ENCODE results near the gene ICE2.
"Not testable (repeated sequence)": the region's sequence is repeated elsewhere in the genome, so short reads cannot be mapped to it uniquely, and the experiment has no call there.

The ICE2 gene

GRCh38 chr15:60418096-60418495 is 60.8 kb downstream of the ICE2 start:
- Histone ChIP-seq H3K4me3 (ENCODE audit: low read depth, low read length) (no peak overlapping the region), H3K36me3 (ENCODE audit: control insufficient read depth, insufficient read depth, low read length) (peaks cover 6% of the 10 kb centered on the region), H3K9ac (ENCODE audit: low read depth, low read length) (no peak overlapping the region), H3K27ac (ENCODE audit: low read depth, low read length) (no peak overlapping the region), H3K27me3 (ENCODE audit: control insufficient read depth, insufficient read depth, low read length) (no peaks in the 10 kb centered on the region), H3K9me3 (ENCODE audit: control insufficient read depth, insufficient read depth, low read length) (no peaks in the 10 kb centered on the region), H3K4me1 (ENCODE audit: control insufficient read depth, insufficient read depth, low read length) (no peaks in the 10 kb centered on the region)

- H3K36me3 ChIP-seq (ENCODE audit: control insufficient read depth, insufficient read depth, low read length): no peaks in the 10 kb centered on the region
- no peaks in the 10 kb centered on the region for H3K27me3 ChIP-seq (ENCODE audit: control insufficient read depth, insufficient read depth, low read length)
- H3K27ac ChIP-seq (ENCODE audit: low read depth, low read length): no peak overlapping the region
- H3K4me1 ChIP-seq (ENCODE audit: control insufficient read depth, insufficient read depth, low read length): no peaks in the 10 kb centered on the region
- H3K4me3 ChIP-seq (ENCODE audit: low read depth, low read length): no peak overlapping the region
- H3K9ac ChIP-seq (ENCODE audit: low read depth, low read length): no peak overlapping the region
- H3K9me3 ChIP-seq (ENCODE audit: control insufficient read depth, insufficient read depth, low read length): no peaks in the 10 kb centered on the region
Measured at GRCh38 chr15:60417112-60417511, 61.8 kb downstream of the ICE2 start.

GRCh38 chr15:60416484-60416883 is 62.5 kb downstream of the ICE2 start:
- Histone ChIP-seq H3K9ac (ENCODE audit: low read depth, low read length) (no peak overlapping the region), H3K4me1 (ENCODE audit: control insufficient read depth, insufficient read depth, low read length) (no peaks in the 10 kb centered on the region), H3K27me3 (ENCODE audit: control insufficient read depth, insufficient read depth, low read length) (no peaks in the 10 kb centered on the region), H3K4me3 (ENCODE audit: low read depth, low read length) (no peak overlapping the region), H3K27ac (ENCODE audit: low read depth, low read length) (no peak overlapping the region), H3K36me3 (ENCODE audit: control insufficient read depth, insufficient read depth, low read length) (no peaks in the 10 kb centered on the region), H3K9me3 (ENCODE audit: control insufficient read depth, insufficient read depth, low read length) (no peaks in the 10 kb centered on the region)

- no peak overlapping the region for H3K27ac ChIP-seq (ENCODE audit: low read depth, low read length)
- H3K36me3 ChIP-seq (ENCODE audit: control insufficient read depth, insufficient read depth, low read length): no peaks in the 10 kb centered on the region
- H3K27me3 ChIP-seq (ENCODE audit: control insufficient read depth, insufficient read depth, low read length): no peaks in the 10 kb centered on the region
- no peak overlapping the region for H3K9ac ChIP-seq (ENCODE audit: low read depth, low read length)
- no peaks in the 10 kb centered on the region for H3K9me3 ChIP-seq (ENCODE audit: control insufficient read depth, insufficient read depth, low read length)
- H3K4me1 ChIP-seq (ENCODE audit: control insufficient read depth, insufficient read depth, low read length): no peaks in the 10 kb centered on the region
- no peak overlapping the region for H3K4me3 ChIP-seq (ENCODE audit: low read depth, low read length)
Measured at GRCh38 chr15:60414016-60414682, 64.8 kb downstream of the ICE2 start.

DNA sequence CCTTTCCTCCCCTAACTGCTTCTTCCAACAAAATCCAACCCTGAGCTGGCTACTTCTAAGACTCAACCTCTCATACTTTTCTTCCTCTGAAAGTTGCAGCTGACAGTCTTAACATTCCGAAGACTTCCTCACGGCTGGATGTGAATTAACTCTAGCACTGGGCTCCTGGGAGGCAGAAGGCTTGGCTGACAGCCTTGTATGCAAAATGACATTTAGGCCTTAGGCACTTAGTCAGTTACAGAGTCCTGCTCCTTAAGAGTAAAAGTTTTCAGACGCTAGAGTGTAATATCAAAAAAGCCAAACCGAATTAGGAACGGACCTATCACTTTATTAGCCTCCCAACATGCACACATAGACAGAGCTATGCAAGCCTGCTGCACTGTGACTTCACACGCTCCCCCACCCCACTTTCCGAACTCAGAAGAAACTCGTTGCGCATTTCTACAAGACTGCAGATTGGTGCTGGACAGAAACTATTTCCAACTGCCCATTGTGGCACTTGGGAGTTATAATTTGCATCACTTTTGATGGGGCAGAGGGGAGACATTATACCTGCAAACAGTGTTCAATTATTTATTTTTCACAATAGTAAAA is 65.6 kb downstream of the ICE2 start:
- Histone ChIP-seq H3K27ac (ENCODE audit: low read depth, low read length) (no peak overlapping the region), H3K27me3 (ENCODE audit: control insufficient read depth, insufficient read depth, low read length) (no peaks in the 10 kb centered on the region), H3K36me3 (ENCODE audit: control insufficient read depth, insufficient read depth, low read length) (no peaks in the 10 kb centered on the region), H3K4me1 (ENCODE audit: control insufficient read depth, insufficient read depth, low read length) (no peaks in the 10 kb centered on the region), H3K9ac (ENCODE audit: low read depth, low read length) (no peak overlapping the region), H3K9me3 (ENCODE audit: control insufficient read depth, insufficient read depth, low read length) (no peaks in the 10 kb centered on the region), H3K4me3 (ENCODE audit: low read depth, low read length) (no peak overlapping the region)

- H3K27me3 ChIP-seq (ENCODE audit: control insufficient read depth, insufficient read depth, low read length): not testable (repeated sequence)
Measured at GRCh38 chr15:60412807-60413206, 66.1 kb downstream of the ICE2 start.

DNA sequence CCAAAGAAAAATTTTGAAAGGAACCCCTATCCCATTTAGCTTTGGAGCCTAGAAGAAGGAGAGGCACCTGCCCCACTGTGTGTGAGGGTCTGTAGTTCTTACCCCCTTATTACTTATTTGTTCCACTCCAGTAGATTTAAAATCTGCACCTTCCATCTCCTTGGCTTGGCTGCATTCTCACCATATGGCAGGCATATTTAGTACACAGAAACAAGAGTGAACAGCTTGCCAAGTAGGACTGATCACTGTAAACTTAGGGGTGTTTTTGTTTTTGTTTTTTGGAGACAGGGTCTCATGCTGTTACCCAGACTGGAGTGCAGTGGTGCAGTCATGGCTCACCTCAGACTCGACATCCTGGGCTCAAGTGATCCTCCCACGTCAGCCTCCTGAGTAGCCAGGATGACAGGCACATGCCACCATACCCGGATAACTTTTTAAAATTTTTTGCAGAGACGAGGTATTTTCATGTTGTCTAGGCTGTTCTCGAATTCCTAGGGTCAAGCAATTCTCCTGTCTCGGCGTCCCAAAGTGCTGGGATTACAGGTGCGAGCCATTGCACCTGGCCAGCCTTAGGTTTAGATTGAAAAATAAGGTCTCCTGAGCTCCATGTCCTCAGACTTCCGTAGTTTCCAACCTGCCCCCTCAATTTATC is 67.0 kb downstream of the ICE2 start:
- Histone ChIP-seq H3K27me3 (ENCODE audit: control insufficient read depth, insufficient read depth, low read length) (no peaks in the 10 kb centered on the region), H3K27ac (ENCODE audit: low read depth, low read length) (no peak overlapping the region), H3K4me1 (ENCODE audit: control insufficient read depth, insufficient read depth, low read length) (peaks cover 6% of the 10 kb centered on the region; the same call in 1 of the 2 replicates), H3K4me3 (ENCODE audit: low read depth, low read length) (no peak overlapping the region), H3K9ac (ENCODE audit: low read depth, low read length) (no peak overlapping the region), H3K36me3 (ENCODE audit: control insufficient read depth, insufficient read depth, low read length) (no peaks in the 10 kb centered on the region), H3K9me3 (ENCODE audit: control insufficient read depth, insufficient read depth, low read length) (no peaks in the 10 kb centered on the region)

More at GRCh38 chr15:60412807-60413206, 66.1 kb downstream of the ICE2 start:
- H3K27ac ChIP-seq (ENCODE audit: low read depth, low read length); H3K9me3 ChIP-seq (ENCODE audit: control insufficient read depth, insufficient read depth, low read length); H3K9ac ChIP-seq (ENCODE audit: low read depth, low read length); H3K4me3 ChIP-seq (ENCODE audit: low read depth, low read length); H3K4me1 ChIP-seq (ENCODE audit: control insufficient read depth, insufficient read depth, low read length); H3K36me3 ChIP-seq (ENCODE audit: control insufficient read depth, insufficient read depth, low read length): not testable (repeated sequence)

GRCh38 chr15:60410350-60410749 is 68.6 kb downstream of the ICE2 start:
- H3K4me1 ChIP-seq (ENCODE audit: control insufficient read depth, insufficient read depth, low read length): peaks cover 12% of the 10 kb centered on the region; the same call in 1 of the 2 replicates
- H3K27me3 ChIP-seq (ENCODE audit: control insufficient read depth, insufficient read depth, low read length); H3K36me3 ChIP-seq (ENCODE audit: control insufficient read depth, insufficient read depth, low read length); H3K27ac ChIP-seq (ENCODE audit: low read depth, low read length); H3K9ac ChIP-seq (ENCODE audit: low read depth, low read length); H3K9me3 ChIP-seq (ENCODE audit: control insufficient read depth, insufficient read depth, low read length); H3K4me3 ChIP-seq (ENCODE audit: low read depth, low read length): not testable (repeated sequence)

- Histone ChIP-seq H3K9ac (ENCODE audit: low read depth, low read length) (no peak overlapping the region), H3K36me3 (ENCODE audit: control insufficient read depth, insufficient read depth, low read length) (no peaks in the 10 kb centered on the region), H3K4me3 (ENCODE audit: low read depth, low read length) (no peak overlapping the region), H3K4me1 (ENCODE audit: control insufficient read depth, insufficient read depth, low read length) (peaks cover 12% of the 10 kb centered on the region; the same call in 1 of the 2 replicates), H3K9me3 (ENCODE audit: control insufficient read depth, insufficient read depth, low read length) (no peaks in the 10 kb centered on the region), H3K27ac (ENCODE audit: low read depth, low read length) (no peak overlapping the region), H3K27me3 (ENCODE audit: control insufficient read depth, insufficient read depth, low read length) (no peaks in the 10 kb centered on the region)
Measured at GRCh38 chr15:60408463-60408981, 70.4 kb downstream of the ICE2 start.

GRCh38 chr15:60407415-60407805 is 71.5 kb downstream of the ICE2 start:
- H3K9me3 ChIP-seq (ENCODE audit: control insufficient read depth, insufficient read depth, low read length): no peaks in the 10 kb centered on the region
- H3K4me1 ChIP-seq (ENCODE audit: control insufficient read depth, insufficient read depth, low read length): peaks cover 12% of the 10 kb centered on the region; the same call in 1 of the 2 replicates
- no peak overlapping the region for H3K4me3 ChIP-seq (ENCODE audit: low read depth, low read length)
- no peak overlapping the region for H3K9ac ChIP-seq (ENCODE audit: low read depth, low read length)
- no peaks in the 10 kb centered on the region for H3K27me3 ChIP-seq (ENCODE audit: control insufficient read depth, insufficient read depth, low read length)
- H3K27ac ChIP-seq (ENCODE audit: low read depth, low read length): peak overlapping the region; percentile 70
- H3K36me3 ChIP-seq (ENCODE audit: control insufficient read depth, insufficient read depth, low read length): no peaks in the 10 kb centered on the region
